HepG2 (cell line): ENCODE measurements around the gene CD163L1. TPM values are rescaled to one million over a fixed set of nuclear protein-coding genes. Genes with fewer than 3 reads are reported as not detected.
A peak's percentile ranks its signal among the peaks of the same experiment; 100 is the strongest.

Experiments used
- ARHGAP35 ChIP-seq: sonication (generic); formaldehyde crosslinking; IDR thresholded peaks from 2 replicates; pipeline ENCODE4 v1.9.0; 2022; ENCODE audit warnings: mild to moderate bottlenecking, inconsistent platforms, moderate library complexity, missing genetic modification reagents, borderline replicate concordance
- ARNT2 ChIP-seq: sonication (generic); formaldehyde crosslinking; IDR thresholded peaks from 2 replicates; pipeline ENCODE4 v1.8.0; 2022; ENCODE audit warnings: mild to moderate bottlenecking, low read depth, missing genetic modification reagents, moderate library complexity
- CREB1 ChIP-seq, 2 experiments: fragments of 450-650 bp in 1 of 2; IDR thresholded peaks; 2 replicates each; pipeline ENCODE4 v1.6.1; 2016 to 2017; ENCODE audit warnings: control low read depth in 1 of 2, mild to moderate bottlenecking in 1 of 2, missing compliant biosample characterization in 1 of 2, missing genetic modification characterization in 1 of 2
- EZH2 ChIP-seq: conservative IDR thresholded peaks from 2 replicates; pipeline ENCODE4 v1.6.1; 2012; ENCODE audit warnings: mild to moderate bottlenecking, low read depth, low read length, moderate library complexity
- FOXC1 ChIP-seq: sonication (generic); formaldehyde crosslinking; IDR thresholded peaks from 2 replicates; pipeline ENCODE4 v1.8.0; 2022; ENCODE audit warnings: mild to moderate bottlenecking, missing genetic modification reagents, borderline replicate concordance
- ONECUT2 ChIP-seq: sonication (generic); formaldehyde crosslinking; IDR thresholded peaks from 2 replicates; pipeline ENCODE4 v1.4.0; 2020; ENCODE audit warnings: missing genetic modification reagents
- PHF20 ChIP-seq: sonication (generic); formaldehyde crosslinking; IDR thresholded peaks from 2 replicates; pipeline ENCODE4 v1.5.0; 2020; ENCODE audit warnings: mild to moderate bottlenecking, missing genetic modification reagents
- POLR2AphosphoS2 ChIP-seq: IDR thresholded peaks from 2 replicates; pipeline ENCODE4 v1.6.1; 2011; ENCODE audit warnings: low read depth, low read length, improper control_type of control experiment
- PRMT3 ChIP-seq: sonication (generic); formaldehyde crosslinking; IDR thresholded peaks from 2 replicates; pipeline ENCODE4 v1.8.1; 2022; ENCODE audit warnings: low read depth, mild to moderate bottlenecking, moderate library complexity, missing genetic modification reagents, borderline replicate concordance
- SATB2 ChIP-seq: sonication (generic); formaldehyde crosslinking; IDR thresholded peaks from 2 replicates; pipeline ENCODE4 v1.5.0; 2020; ENCODE audit warnings: missing genetic modification reagents
- SRY ChIP-seq: sonication (generic); formaldehyde crosslinking; IDR thresholded peaks from 2 replicates; pipeline ENCODE4 v1.8.0; 2022; ENCODE audit warnings: mild to moderate bottlenecking, missing genetic modification reagents
- TBL1XR1 ChIP-seq: fragments of 150-350 bp; IDR thresholded peaks from 2 replicates; pipeline ENCODE4 v1.6.1; 2014; ENCODE audit warnings: borderline replicate concordance, low read length; ENCODE audit not compliant: partially characterized antibody
- THRA ChIP-seq: sonication (generic); formaldehyde crosslinking; IDR thresholded peaks from 2 replicates; pipeline ENCODE4 v1.4.0; 2020; ENCODE audit warnings: missing genetic modification reagents, borderline replicate concordance
- TRIM22 ChIP-seq: fragments of 450-650 bp; IDR thresholded peaks from 2 replicates; pipeline ENCODE4 v1.6.1; 2017
- U2AF2 ChIP-seq: fragments of 200-400 bp; formaldehyde crosslinking; IDR thresholded peaks from 2 replicates; pipeline ENCODE4 v1.6.1; 2017; ENCODE audit warnings: low read depth, mild to moderate bottlenecking, low read length
- ZBTB33 ChIP-seq: sonication (generic); formaldehyde crosslinking; IDR thresholded peaks from 2 replicates; pipeline ENCODE4 v1.4.0; 2020; ENCODE audit warnings: missing genetic modification reagents
- ZBTB38 ChIP-seq: sonication (generic); formaldehyde crosslinking; IDR thresholded peaks from 2 replicates; pipeline ENCODE4 v1.5.1; 2020; ENCODE audit warnings: mild to moderate bottlenecking, missing genetic modification reagents
- ZBTB46 ChIP-seq: sonication (generic); formaldehyde crosslinking; IDR thresholded peaks from 2 replicates; pipeline ENCODE4 v1.4.0; 2020; ENCODE audit warnings: mild to moderate bottlenecking, missing genetic modification reagents, borderline replicate concordance
- ZMAT5 ChIP-seq: sonication (generic); formaldehyde crosslinking; IDR thresholded peaks from 2 replicates; pipeline ENCODE4 v1.5.0; 2020; ENCODE audit warnings: mild to moderate bottlenecking, low read depth, missing genetic modification reagents, borderline replicate concordance
- ZNF180 ChIP-seq: sonication (generic); formaldehyde crosslinking; IDR thresholded peaks from 2 replicates; pipeline ENCODE4 v1.4.0; 2020; ENCODE audit warnings: low read depth, missing genetic modification reagents, borderline replicate concordance
- ZNF253 ChIP-seq: sonication (generic); formaldehyde crosslinking; IDR thresholded peaks from 2 replicates; pipeline ENCODE4 v1.8.0; 2022; ENCODE audit warnings: mild to moderate bottlenecking, missing genetic modification reagents, borderline replicate concordance
- ZNF431 ChIP-seq: sonication (generic); formaldehyde crosslinking; IDR thresholded peaks from 2 replicates; pipeline ENCODE4 v1.9.0; 2022; ENCODE audit warnings: missing genetic modification reagents, low read depth, mild to moderate bottlenecking, borderline replicate concordance
- ZNF570 ChIP-seq: sonication (generic); formaldehyde crosslinking; IDR thresholded peaks from 2 replicates; pipeline ENCODE4 v1.4.0; 2020; ENCODE audit warnings: mild to moderate bottlenecking, missing genetic modification reagents, borderline replicate concordance
- ZNF816 ChIP-seq: sonication (generic); formaldehyde crosslinking; IDR thresholded peaks from 2 replicates; pipeline ENCODE4 v1.8.0; 2022; ENCODE audit warnings: missing genetic modification reagents, mild to moderate bottlenecking, borderline replicate concordance
- polyA plus RNA-seq, 8 experiments: library from polyadenylated mRNA; depleted of rRNA in 3 of 8; stranded (reverse) in 7 of 8; unstranded in 1 of 8; fragments of >200 nt; fragmentation: Illumina TruSeq in 4 of 8; extraction: Trizol in 4 of 8; gene quantifications; 2 replicates each; pipeline versions ENCODE4 v1.2.1 to v1.2.3, GENCODE V29; 2011 to 2016; ENCODE audit warnings: low read depth in 4 of 8, missing spikeins in 1 of 8, mixed read lengths in 1 of 8; ENCODE audit not compliant: insufficient read depth in 1 of 8
- total RNA-seq, 5 experiments: library from RNA; depleted of rRNA; stranded (reverse); fragments of >200 nt; fragmentation: Illumina TruSeq; extraction: Trizol; gene quantifications; 2 replicates each; pipeline ENCODE4 v1.2.3, GENCODE V29; 2016; ENCODE audit warnings: low read depth in 1 of 5

The CD163L1 gene
- total and polyA plus RNA-seq, 2 of the 13 experiments (the other 11 are each of a cell fraction or from before 2014, with no cell fraction given): 3.4 to 6.8 TPM

DNA sequence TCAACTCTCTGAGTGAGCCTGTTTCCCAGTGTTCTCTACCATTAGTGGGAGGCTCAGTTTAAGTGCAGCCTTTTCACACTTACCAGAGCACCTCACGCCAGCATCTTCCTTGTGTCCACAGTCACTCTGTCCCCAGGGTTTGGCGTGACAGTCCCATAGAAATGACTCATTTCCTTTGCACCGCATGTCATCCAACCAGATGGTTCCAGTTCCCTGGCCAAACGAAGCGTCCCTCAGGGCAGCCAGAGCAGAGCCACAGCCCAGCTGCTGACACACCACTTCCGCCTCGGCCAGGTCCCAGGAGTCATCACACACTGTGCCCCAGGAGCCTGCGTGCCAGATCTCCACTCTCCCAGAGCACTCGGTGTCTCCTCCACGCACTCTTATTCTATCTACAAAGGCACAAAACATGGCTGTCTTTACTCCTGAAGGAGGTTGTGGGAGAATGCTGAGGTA, 74.7 kb downstream of the CD163L1 start (continued):
- TF ChIP-seq EZH2 (no peak), ZNF570 (CRISPR knock-in tag) (no peak), SATB2 (CRISPR knock-in tag) (no peak), ZNF816 (no peak), CREB1 (IDR thresholded peaks at IDR 0.05) (peak; percentile 87), CREB1 (CRISPR knock-in tag; IDR thresholded peaks at IDR 0.05) (no peak), TBL1XR1 (no peak), ZNF180 (no peak), PHF20 (peak; percentile 89), ZNF431 (no peak), ONECUT2 (CRISPR knock-in tag) (no peak), ARHGAP35 (CRISPR knock-in tag) (no peak), ZBTB33 (no peak), ZMAT5 (CRISPR knock-in tag) (no peak), ZBTB38 (CRISPR knock-in tag) (no peak), ZNF253 (CRISPR knock-in tag) (no peak), ARNT2 (CRISPR knock-in tag) (no peak), FOXC1 (CRISPR knock-in tag) (no peak), ZBTB46 (no peak), TRIM22 (no peak), SRY (CRISPR knock-in tag) (no peak), THRA (no peak), PRMT3 (CRISPR knock-in tag) (no peak), POLR2AphosphoS2 (no peak), U2AF2 (no peak)
